ENCODE results near the gene NOVA2. TPM values are rescaled to one million over a fixed set of nuclear protein-coding genes. Genes with fewer than 3 reads are reported as not detected.

Gene NOVA2
- total and polyA plus RNA-seq, 2 donors (not counting 1 experiment from before 2014, with no cell fraction given) = not detected

- ATAC-seq (ENCODE audit: low read depth) = no peak
- H3K27ac Mint-ChIP-seq = no peak overlapping the region
- Histone ChIP-seq H3K4me2 (replicated peaks; ENCODE audit: low read depth, low read length, poor library complexity, severe bottlenecking) (no peak overlapping the region), H3K79me2 (ENCODE audit: control insufficient read depth, insufficient read depth, low read length) (peaks cover 6% of the 10 kb centered on the region), H3K9ac (ENCODE audit: low read length) (no peak overlapping the region), H3K27ac (ENCODE audit: low read length in 2 of 2) (no peak overlapping the region), H3K4me1 (ENCODE audit: control insufficient read depth in 2 of 2, insufficient read depth in 2 of 2, low read length in 2 of 2) (no peaks in the 10 kb centered on the region), H3K9me3 (ENCODE audit: control extremely low read depth in 1 of 3, control insufficient read depth in 2 of 3, insufficient read depth in 1 of 3, low read length in 2 of 3) (no peaks in the 10 kb centered on the region), H4K20me1 (ENCODE audit: control insufficient read depth, insufficient read depth, low read length, poor library complexity, severe bottlenecking) (peaks cover under 1% of the 10 kb centered on the region), H3K36me3 (replicated peaks in 1 of 2; ENCODE audit: control extremely low read depth in 1 of 2, control insufficient read depth in 1 of 2, extremely low read depth in 1 of 2, insufficient read depth in 2 of 2, low read length in 1 of 2) (peaks cover 3 to 9% of the 10 kb centered on the region in 2 experiments), H3K27me3 (replicated peaks in 1 of 4; ENCODE audit: control extremely low read depth in 1 of 4, control insufficient read depth in 3 of 4, insufficient read depth in 4 of 4, low read length in 3 of 4) (no peaks in the 10 kb centered on the region), H3K4me3 (ENCODE audit: control extremely low read depth in 1 of 5, extremely low read depth in 1 of 5, insufficient read depth in 1 of 5, low read depth in 2 of 5, low read length in 4 of 5) (no peak overlapping the region), H2AFZ (ENCODE audit: insufficient read depth, low read depth, low read length, poor library complexity, severe bottlenecking) (no peak overlapping the region)
- POLR2A ChIA-PET = no interaction called here
- DNase-seq = no peak
- no peaks in the 10 kb centered on the region for H3K4me1 Mint-ChIP-seq
- no peak overlapping the region for H3K4me3 Mint-ChIP-seq
- CTCF ChIA-PET = interaction anchor here (1.2 kb wide), 1 partner anchor 22 kb away, joined by 6 read pairs; no protein-coding TSS in a partner anchor
- H3K27me3 Mint-ChIP-seq = no peaks in the 10 kb centered on the region
- H3K9me3 Mint-ChIP-seq (ENCODE audit: insufficient read depth) = no peaks in the 10 kb centered on the region
- intact Hi-C loops (cut with micrococcal nuclease) = no loop called here
- TF ChIP-seq CTCF (IDR thresholded peaks at IDR 0.05) (no peak), EZH2 (IDR thresholded peaks at IDR 0.05; ENCODE audit: borderline replicate concordance, insufficient read depth, low read depth, low read length, poor library complexity, severe bottlenecking) (no peak)
- 97% methylated on average over 13 of the region's 13 CpGs for WGBS (ENCODE audit: insufficient coverage)
Observed at GRCh38 chr19:46006411-46006810, 32.7 kb upstream of the NOVA2 start.

- H4K20me1 ChIP-seq (ENCODE audit: control insufficient read depth, insufficient read depth, low read length, poor library complexity, severe bottlenecking) = peaks cover 34% of the 10 kb centered on the region
- ATAC-seq (ENCODE audit: low read depth) = no peak
- no peak overlapping the region for H2AFZ ChIP-seq (ENCODE audit: insufficient read depth, low read depth, low read length, poor library complexity, severe bottlenecking)
- no peaks in the 10 kb centered on the region for H3K9me3 Mint-ChIP-seq (ENCODE audit: insufficient read depth)
- no peak overlapping the region for H3K4me3 ChIP-seq (ENCODE audit: control extremely low read depth in 1 of 5, extremely low read depth in 1 of 5, insufficient read depth in 1 of 5, low read depth in 2 of 5, low read length in 4 of 5)
- no peak overlapping the region for H3K27ac Mint-ChIP-seq
- H3K27ac ChIP-seq (ENCODE audit: low read length in 2 of 2) = no peak overlapping the region
- POLR2A ChIA-PET = no interaction called here
- H3K4me3 Mint-ChIP-seq = no peak overlapping the region
- peaks cover 36% of the 10 kb centered on the region for H3K79me2 ChIP-seq (ENCODE audit: control insufficient read depth, insufficient read depth, low read length)
- H3K4me2 ChIP-seq (replicated peaks; ENCODE audit: low read depth, low read length, poor library complexity, severe bottlenecking) = no peak overlapping the region
- no peak for TF ChIP-seq CTCF (IDR thresholded peaks at IDR 0.05)
- no peak for TF ChIP-seq EZH2 (IDR thresholded peaks at IDR 0.05; ENCODE audit: borderline replicate concordance, insufficient read depth, low read depth, low read length, poor library complexity, severe bottlenecking)
- CTCF ChIA-PET = interaction anchor here (1.0 to 1.6 kb wide), 3 partner anchors 8 to 26 kb away, joined by 3 to 5 read pairs (median 3); no protein-coding TSS in a partner anchor
- 100% methylated on average over 7 of the region's 15 CpGs for WGBS (ENCODE audit: insufficient coverage)
- H3K9ac ChIP-seq (ENCODE audit: low read length) = no peak overlapping the region
- DNase-seq = no peak
- peaks cover 15 to 17% of the 10 kb centered on the region in 2 donors for H3K4me1 ChIP-seq (ENCODE audit: control insufficient read depth in 2 of 2, insufficient read depth in 2 of 2, low read length in 2 of 2)
- H3K9me3 ChIP-seq (ENCODE audit: control extremely low read depth in 1 of 3, control insufficient read depth in 2 of 3, insufficient read depth in 1 of 3, low read length in 2 of 3) = peaks cover 0 to 6% (median 0%) of the 10 kb centered on the region in 3 donors
- H3K36me3 ChIP-seq (replicated peaks in 1 of 2; ENCODE audit: control extremely low read depth in 1 of 2, control insufficient read depth in 1 of 2, extremely low read depth in 1 of 2, insufficient read depth in 2 of 2, low read length in 1 of 2) = peaks cover 2 to 6% of the 10 kb centered on the region in 2 experiments
- intact Hi-C loops (cut with micrococcal nuclease) = no loop called here
- peaks cover 20% of the 10 kb centered on the region for H3K27me3 Mint-ChIP-seq
- peaks cover 26% of the 10 kb centered on the region for H3K4me1 Mint-ChIP-seq
- peaks cover 0 to 16% (median 7%) of the 10 kb centered on the region in 4 experiments for H3K27me3 ChIP-seq (replicated peaks in 1 of 4; ENCODE audit: control extremely low read depth in 1 of 4, control insufficient read depth in 3 of 4, insufficient read depth in 4 of 4, low read length in 3 of 4)
Observed at GRCh38 chr19:46002678-46003275, 29.1 kb upstream of the NOVA2 start.

Measured in B cell (primary cell).